Measurements from ENCODE around the gene MYO5A.
"Not testable (repeated sequence)": the region's sequence is repeated elsewhere in the genome, so short reads cannot be mapped to it uniquely, and the experiment has no call there.

Gene MYO5A

GRCh38 chr15:52424856-52425431 is 103.7 kb downstream of the MYO5A start:
- no peak for DNase-seq (ENCODE audit: low read depth in 1 of 2, low spot score in 1 of 2)

GRCh38 chr15:52423852-52424251 is 104.8 kb downstream of the MYO5A start:
- no peak for DNase-seq (ENCODE audit: low read depth in 1 of 2, low spot score in 1 of 2)

DNA sequence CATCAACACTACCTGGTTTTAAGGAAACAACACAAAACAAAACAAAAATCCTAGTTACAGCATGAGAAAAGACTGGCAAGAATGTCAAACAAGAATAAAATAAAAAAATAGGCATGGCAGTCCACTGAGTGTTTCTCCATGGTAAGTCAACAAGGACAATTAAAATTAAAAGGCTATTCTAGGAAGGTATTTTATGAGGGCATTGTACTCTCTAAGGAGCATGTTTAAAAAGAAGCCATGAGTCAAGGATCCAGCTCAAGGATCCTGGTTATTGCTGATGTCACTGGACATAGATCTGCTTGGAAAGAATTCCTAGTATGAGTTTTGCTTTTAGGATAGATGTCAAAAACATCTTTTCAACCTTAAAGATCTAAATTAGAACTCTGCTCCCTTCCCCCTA is 106.7 kb downstream of the MYO5A start:
- DNase-seq (ENCODE audit: low read depth in 1 of 2, low spot score in 1 of 2), result no peak

- no peak for DNase-seq (ENCODE audit: low read depth in 1 of 2, low spot score in 1 of 2)
Measured at GRCh38 chr15:52421029-52421428, 107.7 kb downstream of the MYO5A start.

- no peak for DNase-seq (ENCODE audit: low read depth in 1 of 2, low spot score in 1 of 2)
Measured at GRCh38 chr15:52419494-52419893, 109.2 kb downstream of the MYO5A start.

- no peak for DNase-seq (ENCODE audit: low read depth in 1 of 2, low spot score in 1 of 2)
Measured at GRCh38 chr15:52417957-52418356, 110.7 kb downstream of the MYO5A start.

GRCh38 chr15:52417521-52417920 is 111.2 kb downstream of the MYO5A start:
- no peak for DNase-seq (ENCODE audit: low read depth in 1 of 2, low spot score in 1 of 2)

DNA sequence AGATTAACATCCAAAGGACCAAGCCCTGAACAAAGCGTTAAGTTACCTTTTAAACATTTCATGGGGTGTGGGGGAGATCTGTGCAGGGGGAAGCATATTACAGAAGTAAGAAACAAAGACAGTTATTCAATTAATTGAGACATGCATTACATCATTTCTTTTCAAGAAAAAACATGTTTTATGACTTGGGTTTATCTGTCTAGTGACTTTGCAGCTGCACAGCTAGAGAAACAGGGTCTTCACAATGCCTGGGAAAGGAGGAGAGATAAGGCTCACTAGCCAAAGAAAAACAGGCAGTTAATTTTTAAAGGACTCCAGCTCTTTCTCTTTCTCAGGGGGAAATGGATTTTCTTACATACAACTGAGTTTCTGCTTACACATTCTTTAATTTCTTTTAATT is 112.1 kb downstream of the MYO5A start:
- DNase-seq (ENCODE audit: low read depth in 1 of 2, low spot score in 1 of 2), result not testable (repeated sequence)

- no peak for DNase-seq (ENCODE audit: low read depth in 1 of 2, low spot score in 1 of 2)
Measured at GRCh38 chr15:52415628-52416027, 113.1 kb downstream of the MYO5A start.

GRCh38 chr15:52414936-52415335 is 113.7 kb downstream of the MYO5A start:
- DNase-seq (ENCODE audit: low read depth in 1 of 2, low spot score in 1 of 2), result no peak

GRCh38 chr15:52408823-52409222 is 119.9 kb downstream of the MYO5A start:
- DNase-seq (ENCODE audit: low read depth in 1 of 2, low spot score in 1 of 2), result no peak

DNA sequence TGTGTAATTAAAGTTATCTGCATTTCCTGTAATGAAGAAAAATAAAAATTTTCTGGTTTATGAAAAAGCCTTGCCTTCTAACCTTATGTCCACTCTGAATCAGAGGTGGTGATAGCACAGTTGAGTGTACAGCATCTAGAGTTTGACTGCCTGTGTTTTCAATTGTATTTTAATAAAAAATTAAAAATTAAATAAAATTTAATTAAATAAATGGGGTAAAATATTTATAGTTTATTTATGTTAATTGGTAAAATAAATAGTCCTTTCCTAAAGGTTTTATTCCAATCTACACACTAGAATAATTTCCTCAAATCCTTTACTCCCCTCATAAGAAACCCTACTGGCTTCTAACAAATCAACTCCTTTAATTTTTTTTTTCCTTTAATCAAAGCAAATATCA is 121.3 kb downstream of the MYO5A start:
- DNase-seq (ENCODE audit: low read depth in 1 of 2, low spot score in 1 of 2), result no peak

- DNase-seq (ENCODE audit: low read depth in 1 of 2, low spot score in 1 of 2), result no peak
Measured at GRCh38 chr15:52406601-52407000, 122.1 kb downstream of the MYO5A start.

GRCh38 chr15:52405856-52406255 is 122.8 kb downstream of the MYO5A start:
- no peak for DNase-seq (ENCODE audit: low read depth in 1 of 2, low spot score in 1 of 2)

- no peak for DNase-seq (ENCODE audit: low read depth in 1 of 2, low spot score in 1 of 2)
Measured at GRCh38 chr15:52397118-52397517, 131.6 kb downstream of the MYO5A start.

GRCh38 chr15:52394118-52394517 is 134.6 kb downstream of the MYO5A start:
- DNase-seq (ENCODE audit: low read depth in 1 of 2, low spot score in 1 of 2), result no peak

- no peak for DNase-seq (ENCODE audit: low read depth in 1 of 2, low spot score in 1 of 2)
Measured at GRCh38 chr15:52392008-52392687, 136.5 kb downstream of the MYO5A start.

DNA sequence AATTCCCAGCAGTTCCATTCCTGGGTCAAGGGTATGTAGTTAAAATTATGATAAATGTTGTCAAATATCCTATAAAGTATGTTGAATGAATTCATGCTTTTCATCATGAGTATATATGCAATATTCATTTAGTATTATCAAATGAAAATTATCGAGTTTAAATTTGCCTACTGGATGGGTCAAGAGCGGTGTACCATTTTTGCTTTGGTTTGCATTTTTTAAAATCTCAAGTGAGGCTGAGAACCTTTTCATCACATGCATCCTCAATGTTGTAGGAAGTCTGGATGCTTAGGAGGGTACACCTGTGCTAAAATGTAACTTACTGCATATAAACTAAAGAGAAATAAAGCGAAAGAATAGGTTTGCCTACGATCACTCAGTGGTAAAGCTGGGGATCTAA is 137.6 kb downstream of the MYO5A start:
- no peak for DNase-seq (ENCODE audit: low read depth in 1 of 2, low spot score in 1 of 2)

DNA sequence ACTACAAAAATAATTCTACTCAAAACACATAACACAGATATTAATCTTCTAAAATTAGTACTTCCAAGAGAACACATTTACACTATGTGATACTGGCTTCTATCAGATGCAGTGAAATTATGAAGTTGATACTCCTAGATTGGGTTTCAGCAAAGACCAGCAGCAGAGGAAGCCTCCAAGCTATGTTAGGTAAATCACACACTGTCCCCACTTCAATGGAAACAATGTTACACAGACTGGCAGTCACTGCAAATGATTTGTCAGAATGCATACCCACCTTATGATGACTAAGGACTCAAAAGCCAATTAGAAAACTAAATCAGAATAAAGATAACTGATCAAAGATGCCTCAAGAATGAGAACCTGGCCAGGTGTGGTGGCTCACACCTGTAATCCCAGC is 143.0 kb downstream of the MYO5A start:
- DNase-seq (ENCODE audit: low read depth in 1 of 2, low spot score in 1 of 2), result no peak

- no peak for DNase-seq (ENCODE audit: low read depth in 1 of 2, low spot score in 1 of 2)
Measured at GRCh38 chr15:52383100-52383588, 145.5 kb downstream of the MYO5A start.

- DNase-seq (ENCODE audit: low read depth in 1 of 2, low spot score in 1 of 2), result no peak
Measured at GRCh38 chr15:52382647-52383046, 146.0 kb downstream of the MYO5A start.

DNA sequence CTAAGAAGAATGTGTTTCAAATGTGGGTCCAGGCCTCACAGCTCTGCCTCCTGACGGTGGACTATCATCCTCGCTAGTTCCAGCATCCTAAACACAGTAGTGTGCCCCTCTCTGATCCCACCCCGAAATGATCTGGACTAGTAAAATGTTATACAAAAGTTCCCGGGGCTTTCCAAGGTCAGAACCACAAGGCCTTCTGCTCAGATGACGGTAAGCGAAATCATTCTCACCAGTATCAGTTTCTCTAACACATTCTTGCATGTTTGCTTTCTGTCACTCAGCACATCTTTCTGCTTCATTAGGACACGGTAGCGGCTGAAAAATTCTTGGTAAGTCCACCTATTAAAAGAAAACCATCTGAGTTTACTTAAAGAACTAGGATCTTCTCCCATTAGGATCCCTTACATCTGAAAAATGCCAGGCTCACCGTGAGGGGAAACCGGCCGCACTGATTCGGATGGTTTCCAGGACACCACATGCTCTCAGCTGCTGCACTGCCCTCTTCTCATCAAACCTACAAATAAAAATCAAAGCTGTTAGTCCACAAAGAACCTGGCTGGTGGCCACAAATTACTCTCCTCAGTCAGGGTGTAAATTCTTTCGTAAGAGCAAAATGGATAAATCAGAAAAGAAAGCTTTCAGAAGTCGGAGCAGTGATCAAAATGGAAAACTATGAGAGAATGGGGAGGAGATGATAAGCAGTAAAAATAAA is 149.1 kb downstream of the MYO5A start:
- no peak for DNase-seq (ENCODE audit: low read depth in 1 of 2, low spot score in 1 of 2)

Data from stimulated activated CD4-positive, alpha-beta T cell treated with anti-CD3 and anti-CD28 coated beads, Interleukin-15, amount 100 ng/mL, for 1 hour (primary cell).